HepG2 (cell line): ENCODE data around the gene ATAD3C. TPM values are rescaled to one million over a fixed set of nuclear protein-coding genes. Genes with fewer than 3 reads are reported as not detected.

Experiments
- ATAC-seq: fragments of 200-7000 bp; cut with Tn5 transposase; 3 replicates; pipeline ENCODE4 v1.9.1; 2020; ENCODE audit warnings: mild to moderate bottlenecking, moderate library complexity
- BruUV-seq: library from RNA; stranded (reverse); fragments of 400-500 nt; replicated peaks from 2 replicates; lab custom pipeline; 2021; lab: Mats Ljungman, UMichigan
- CTCF ChIA-PET: fragments of 300-600 bp; formaldehyde crosslinking; extraction: SDS; loops from one replicate; lab custom pipeline; 2021; ENCODE audit warnings: low total read pairs, inconsistent platforms, low intra/inter-chr PET ratio; lab: Yijun Ruan, JAX
- POLR2A ChIA-PET: fragments of 350-600 bp; sonication (Branson Sonifier 250); formaldehyde crosslinking; loops from one replicate; lab custom pipeline; 2020; ENCODE audit warnings: antibody characterized with exemption, inconsistent platforms; lab: Yijun Ruan, JAX
- DNase-seq: peaks from one replicate; pipeline ENCODE4 v3.0.0-alpha.2; 2015; ENCODE audit warnings: low spot score
- FAIRE-seq: peaks from 3 replicates; lab custom pipeline; 2011; peaks lifted over from hg19 to GRCh38; lab: Jason Lieb, UNC
- H2AFZ ChIP-seq: one replicate; pipeline ENCODE4 v1.6.1; 2011; ENCODE audit warnings: low read length, inconsistent platforms
- H3K27ac ChIP-seq: fragments of 300-600 bp; 3 replicates; pipeline ENCODE4 v1.8.0; 2011; ENCODE audit warnings: mixed run types, mild to moderate bottlenecking, mixed read lengths, low read length, inconsistent platforms; ENCODE audit not compliant: insufficient read depth; ENCODE audit errors: extremely low read length
- H3K27me3 ChIP-seq, 2 experiments: fragments of 200-600 bp in 1 of 2; 2 replicates in 1 of 2; 3 replicates in 1 of 2; pipeline versions ENCODE4 v1.6.0 to v1.8.0; 2011; ENCODE audit warnings: low read length in 2 of 2, mild to moderate bottlenecking in 2 of 2, moderate library complexity in 2 of 2, inconsistent platforms in 1 of 2; ENCODE audit not compliant: insufficient read depth in 2 of 2, control insufficient read depth in 1 of 2
- H3K36me3 ChIP-seq, 2 experiments: fragments of 200-600 bp in 1 of 2; replicated peaks in 1 of 2; 2 replicates in 1 of 2; 3 replicates in 1 of 2; pipeline versions ENCODE4 v1.5.1 to v1.8.0; 2011; ENCODE audit warnings: low read length in 2 of 2, inconsistent platforms in 1 of 2; ENCODE audit not compliant: insufficient read depth in 2 of 2, control insufficient read depth in 1 of 2
- H3K4me1 ChIP-seq: 2 replicates; pipeline ENCODE4 v1.5.1; 2012; ENCODE audit warnings: low read length, inconsistent platforms; ENCODE audit not compliant: insufficient read depth
- H3K4me2 ChIP-seq: 2 replicates; pipeline ENCODE4 v1.6.0; 2011; ENCODE audit warnings: low read depth, low read length, inconsistent platforms
- H3K4me3 ChIP-seq, 3 experiments: fragments of 200-600 bp in 1 of 3; sonication (generic), shearing (Covaris generic) in 1 of 3; replicated peaks in 1 of 3; 2 replicates each; pipeline ENCODE4 v1.5.1; 2011 to 2016; ENCODE audit warnings: low read length in 3 of 3, inconsistent platforms in 2 of 3, low read depth in 2 of 3, mild to moderate bottlenecking in 2 of 3, control low read depth in 1 of 3, mixed read lengths in 1 of 3; ENCODE audit not compliant: insufficient read depth in 1 of 3
- H3K79me2 ChIP-seq: one replicate; pipeline ENCODE4 v1.6.1; 2011; ENCODE audit warnings: low read length, inconsistent platforms; ENCODE audit not compliant: insufficient read depth
- H3K9ac ChIP-seq: 2 replicates; pipeline ENCODE4 v1.6.0; 2011; ENCODE audit warnings: mild to moderate bottlenecking, low read depth, low read length, inconsistent platforms; ENCODE audit not compliant: insufficient read depth
- H3K9me3 ChIP-seq: 2 replicates; pipeline ENCODE4 v1.5.1; 2012; ENCODE audit warnings: mild to moderate bottlenecking, low read length
- H4K20me1 ChIP-seq: 2 replicates; pipeline ENCODE4 v1.6.0; 2011; ENCODE audit warnings: inconsistent platforms, mild to moderate bottlenecking, low read length, moderate library complexity; ENCODE audit not compliant: insufficient read depth
- JUN ChIP-seq: sonication (generic); formaldehyde crosslinking; IDR thresholded peaks from 2 replicates; pipeline ENCODE4 v1.4.0; 2020; ENCODE audit warnings: mild to moderate bottlenecking, missing genetic modification reagents
- PHF8 ChIP-seq: sonication (generic); formaldehyde crosslinking; IDR thresholded peaks from 2 replicates; pipeline ENCODE4 v1.5.0; 2020; ENCODE audit warnings: missing genetic modification reagents
- TBX2 ChIP-seq: sonication (generic); formaldehyde crosslinking; IDR thresholded peaks from 2 replicates; pipeline ENCODE4 v1.5.0; 2020; ENCODE audit warnings: missing genetic modification reagents, mild to moderate bottlenecking, borderline replicate concordance
- ZFYVE20 ChIP-seq: sonication (generic); formaldehyde crosslinking; IDR thresholded peaks from 2 replicates; pipeline ENCODE4 v1.8.0; 2023; ENCODE audit warnings: low read depth, mild to moderate bottlenecking, moderate library complexity, missing genetic modification reagents, borderline replicate concordance
- ZNF430 ChIP-seq: sonication (generic); formaldehyde crosslinking; IDR thresholded peaks from 2 replicates; pipeline ENCODE4 v1.9.0; 2021; ENCODE audit warnings: mild to moderate bottlenecking, missing genetic modification reagents
- ZNF670 ChIP-seq: sonication (generic); formaldehyde crosslinking; IDR thresholded peaks from 2 replicates; pipeline ENCODE4 v1.8.0; 2022; ENCODE audit warnings: mild to moderate bottlenecking, missing genetic modification reagents, borderline replicate concordance
- ZNF747 ChIP-seq: sonication (generic); formaldehyde crosslinking; IDR thresholded peaks from 2 replicates; pipeline ENCODE4 v1.8.1; 2023; ENCODE audit warnings: missing genetic modification reagents, mild to moderate bottlenecking, borderline replicate concordance
- WGBS: methylation state at CpG from one replicate; pipeline ENCODE4 v1.1.6; 2017; ENCODE audit warnings: low lambda C conversion rate; 5-methylcytosine and 5-hydroxymethylcytosine counted together
- in situ Hi-C: cut with HindIII; loops from 2 replicates; pipeline ENCODE4 v1.10.0; 2017; ENCODE audit warnings: low pct_unique_long_range_greater_than_20kb; ENCODE audit not compliant: extremely low pct_ligation_motif_present
- intact Hi-C: fragments of 100-400 bp; cut with micrococcal nuclease; formaldehyde crosslinking; loops from one replicate; pipeline ENCODE4 v1.10.0; 2022; ENCODE audit not compliant: unreplicated experiment
- polyA plus RNA-seq, 8 experiments: library from polyadenylated mRNA; depleted of rRNA in 3 of 8; stranded (reverse) in 7 of 8; unstranded in 1 of 8; fragments of >200 nt; fragmentation: Illumina TruSeq in 4 of 8; extraction: Trizol in 4 of 8; gene quantifications; 2 replicates each; pipeline versions ENCODE4 v1.2.1 to v1.2.3, GENCODE V29; 2011 to 2016; ENCODE audit warnings: low read depth in 4 of 8, missing spikeins in 1 of 8, mixed read lengths in 1 of 8; ENCODE audit not compliant: insufficient read depth in 1 of 8
- total RNA-seq, 5 experiments: library from RNA; depleted of rRNA; stranded (reverse); fragments of >200 nt; fragmentation: Illumina TruSeq; extraction: Trizol; gene quantifications; 2 replicates each; pipeline ENCODE4 v1.2.3, GENCODE V29; 2016; ENCODE audit warnings: low read depth in 1 of 5
- TF ChIP-seq, protein P1 (sequence below): sonication (generic); IDR thresholded peaks from 2 replicates; pipeline ENCODE4 v1.6.1; 2016; ENCODE audit warnings: low read depth, borderline replicate concordance
- TF ChIP-seq, protein P2 (sequence below): sonication (generic); formaldehyde crosslinking; IDR thresholded peaks from 2 replicates; pipeline ENCODE4 v1.4.0; 2020; ENCODE audit warnings: missing genetic modification reagents
- TF ChIP-seq, protein P3 (sequence below): fragments of 450-650 bp; IDR thresholded peaks from 2 replicates; pipeline ENCODE4 v1.6.1; 2017
- TF ChIP-seq, protein P4 (sequence below): sonication (generic); formaldehyde crosslinking; IDR thresholded peaks from 2 replicates; pipeline ENCODE4 v1.4.0; 2020; ENCODE audit warnings: missing genetic modification reagents, borderline replicate concordance
- TF ChIP-seq, protein P5 (sequence below): sonication (generic); formaldehyde crosslinking; IDR thresholded peaks from 2 replicates; pipeline ENCODE4; 2020; ENCODE audit warnings: missing genetic modification reagents, mild to moderate bottlenecking, borderline replicate concordance

ATAD3C gene
- total and polyA plus RNA-seq, 2 of the 13 experiments (the other 11 are each of a cell fraction or from before 2014, with no cell fraction given), result 2.4 to 3.2 TPM

DNA sequence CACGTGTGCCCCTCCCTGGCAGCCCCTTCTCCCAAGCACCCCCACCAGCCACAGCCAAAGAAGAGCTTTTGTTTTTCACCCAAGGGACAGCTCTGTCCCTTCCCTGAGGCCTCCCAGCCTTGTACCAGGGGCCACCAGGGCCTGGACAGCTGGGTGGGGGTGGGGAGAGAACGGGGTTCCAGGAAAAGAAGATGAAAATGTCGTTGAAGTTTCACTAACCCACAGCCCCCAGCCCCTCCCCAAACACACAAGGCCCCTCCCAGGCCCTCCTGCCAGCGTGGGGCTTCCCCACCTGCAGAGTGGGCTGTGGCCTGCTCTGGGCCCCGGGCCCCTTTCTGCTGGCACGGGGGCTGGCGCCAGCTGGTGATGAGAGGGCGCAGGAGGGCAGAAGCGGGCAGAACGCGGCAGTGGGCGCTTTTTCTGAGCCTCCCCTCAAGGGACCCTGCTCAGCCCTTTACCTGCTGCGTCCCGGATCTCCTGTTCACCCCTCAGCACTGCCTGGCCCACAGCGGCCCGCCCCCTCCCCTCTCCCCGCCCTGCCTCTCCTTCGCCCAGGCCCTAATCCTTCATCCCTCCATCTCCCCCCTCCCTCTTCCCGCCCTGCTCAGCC, 22.9 kb upstream of the ATAD3C start:
- H3K4me3 ChIP-seq, result peak overlapping the region; percentile 58 to 83 (median 59)
- no peak for FAIRE-seq
- TF ChIP-seq TBX2 (CRISPR knock-in tag), result 0 out of 2 replicates have a peak, but pooled peaks have one; percentile 14
- no peak for TF ChIP-seq JUN (CRISPR knock-in tag)
- TF ChIP-seq PHF8 (CRISPR knock-in tag), result 0 out of 2 replicates have a peak, but pooled peaks have one; percentile 8
- TF ChIP-seq, protein P1, sequence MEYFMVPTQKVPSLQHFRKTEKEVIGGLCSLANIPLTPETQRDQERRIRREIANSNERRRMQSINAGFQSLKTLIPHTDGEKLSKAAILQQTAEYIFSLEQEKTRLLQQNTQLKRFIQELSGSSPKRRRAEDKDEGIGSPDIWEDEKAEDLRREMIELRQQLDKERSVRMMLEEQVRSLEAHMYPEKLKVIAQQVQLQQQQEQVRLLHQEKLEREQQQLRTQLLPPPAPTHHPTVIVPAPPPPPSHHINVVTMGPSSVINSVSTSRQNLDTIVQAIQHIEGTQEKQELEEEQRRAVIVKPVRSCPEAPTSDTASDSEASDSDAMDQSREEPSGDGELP, result peak; percentile 76; the same call in 1 of the 2 replicates
- TF ChIP-seq ZFYVE20, result no peak
- TF ChIP-seq ZNF430 (CRISPR knock-in tag), result peak; percentile 16; the same call in 1 of the 2 replicates
- TF ChIP-seq, protein P2, sequence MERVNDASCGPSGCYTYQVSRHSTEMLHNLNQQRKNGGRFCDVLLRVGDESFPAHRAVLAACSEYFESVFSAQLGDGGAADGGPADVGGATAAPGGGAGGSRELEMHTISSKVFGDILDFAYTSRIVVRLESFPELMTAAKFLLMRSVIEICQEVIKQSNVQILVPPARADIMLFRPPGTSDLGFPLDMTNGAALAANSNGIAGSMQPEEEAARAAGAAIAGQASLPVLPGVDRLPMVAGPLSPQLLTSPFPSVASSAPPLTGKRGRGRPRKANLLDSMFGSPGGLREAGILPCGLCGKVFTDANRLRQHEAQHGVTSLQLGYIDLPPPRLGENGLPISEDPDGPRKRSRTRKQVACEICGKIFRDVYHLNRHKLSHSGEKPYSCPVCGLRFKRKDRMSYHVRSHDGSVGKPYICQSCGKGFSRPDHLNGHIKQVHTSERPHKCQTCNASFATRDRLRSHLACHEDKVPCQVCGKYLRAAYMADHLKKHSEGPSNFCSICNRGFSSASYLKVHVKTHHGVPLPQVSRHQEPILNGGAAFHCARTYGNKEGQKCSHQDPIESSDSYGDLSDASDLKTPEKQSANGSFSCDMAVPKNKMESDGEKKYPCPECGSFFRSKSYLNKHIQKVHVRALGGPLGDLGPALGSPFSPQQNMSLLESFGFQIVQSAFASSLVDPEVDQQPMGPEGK (CRISPR knock-in tag), result peak; percentile 75
- TF ChIP-seq ZNF670 (CRISPR knock-in tag), result no peak
- TF ChIP-seq, protein P3, sequence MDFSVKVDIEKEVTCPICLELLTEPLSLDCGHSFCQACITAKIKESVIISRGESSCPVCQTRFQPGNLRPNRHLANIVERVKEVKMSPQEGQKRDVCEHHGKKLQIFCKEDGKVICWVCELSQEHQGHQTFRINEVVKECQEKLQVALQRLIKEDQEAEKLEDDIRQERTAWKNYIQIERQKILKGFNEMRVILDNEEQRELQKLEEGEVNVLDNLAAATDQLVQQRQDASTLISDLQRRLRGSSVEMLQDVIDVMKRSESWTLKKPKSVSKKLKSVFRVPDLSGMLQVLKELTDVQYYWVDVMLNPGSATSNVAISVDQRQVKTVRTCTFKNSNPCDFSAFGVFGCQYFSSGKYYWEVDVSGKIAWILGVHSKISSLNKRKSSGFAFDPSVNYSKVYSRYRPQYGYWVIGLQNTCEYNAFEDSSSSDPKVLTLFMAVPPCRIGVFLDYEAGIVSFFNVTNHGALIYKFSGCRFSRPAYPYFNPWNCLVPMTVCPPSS, result no peak
- TF ChIP-seq, protein P4, sequence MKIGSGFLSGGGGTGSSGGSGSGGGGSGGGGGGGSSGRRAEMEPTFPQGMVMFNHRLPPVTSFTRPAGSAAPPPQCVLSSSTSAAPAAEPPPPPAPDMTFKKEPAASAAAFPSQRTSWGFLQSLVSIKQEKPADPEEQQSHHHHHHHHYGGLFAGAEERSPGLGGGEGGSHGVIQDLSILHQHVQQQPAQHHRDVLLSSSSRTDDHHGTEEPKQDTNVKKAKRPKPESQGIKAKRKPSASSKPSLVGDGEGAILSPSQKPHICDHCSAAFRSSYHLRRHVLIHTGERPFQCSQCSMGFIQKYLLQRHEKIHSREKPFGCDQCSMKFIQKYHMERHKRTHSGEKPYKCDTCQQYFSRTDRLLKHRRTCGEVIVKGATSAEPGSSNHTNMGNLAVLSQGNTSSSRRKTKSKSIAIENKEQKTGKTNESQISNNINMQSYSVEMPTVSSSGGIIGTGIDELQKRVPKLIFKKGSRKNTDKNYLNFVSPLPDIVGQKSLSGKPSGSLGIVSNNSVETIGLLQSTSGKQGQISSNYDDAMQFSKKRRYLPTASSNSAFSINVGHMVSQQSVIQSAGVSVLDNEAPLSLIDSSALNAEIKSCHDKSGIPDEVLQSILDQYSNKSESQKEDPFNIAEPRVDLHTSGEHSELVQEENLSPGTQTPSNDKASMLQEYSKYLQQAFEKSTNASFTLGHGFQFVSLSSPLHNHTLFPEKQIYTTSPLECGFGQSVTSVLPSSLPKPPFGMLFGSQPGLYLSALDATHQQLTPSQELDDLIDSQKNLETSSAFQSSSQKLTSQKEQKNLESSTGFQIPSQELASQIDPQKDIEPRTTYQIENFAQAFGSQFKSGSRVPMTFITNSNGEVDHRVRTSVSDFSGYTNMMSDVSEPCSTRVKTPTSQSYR (CRISPR knock-in tag), result 0 out of 2 replicates have a peak, but pooled peaks have one; percentile 36
- no peak for TF ChIP-seq ZNF747 (CRISPR knock-in tag)
- TF ChIP-seq, protein P5, sequence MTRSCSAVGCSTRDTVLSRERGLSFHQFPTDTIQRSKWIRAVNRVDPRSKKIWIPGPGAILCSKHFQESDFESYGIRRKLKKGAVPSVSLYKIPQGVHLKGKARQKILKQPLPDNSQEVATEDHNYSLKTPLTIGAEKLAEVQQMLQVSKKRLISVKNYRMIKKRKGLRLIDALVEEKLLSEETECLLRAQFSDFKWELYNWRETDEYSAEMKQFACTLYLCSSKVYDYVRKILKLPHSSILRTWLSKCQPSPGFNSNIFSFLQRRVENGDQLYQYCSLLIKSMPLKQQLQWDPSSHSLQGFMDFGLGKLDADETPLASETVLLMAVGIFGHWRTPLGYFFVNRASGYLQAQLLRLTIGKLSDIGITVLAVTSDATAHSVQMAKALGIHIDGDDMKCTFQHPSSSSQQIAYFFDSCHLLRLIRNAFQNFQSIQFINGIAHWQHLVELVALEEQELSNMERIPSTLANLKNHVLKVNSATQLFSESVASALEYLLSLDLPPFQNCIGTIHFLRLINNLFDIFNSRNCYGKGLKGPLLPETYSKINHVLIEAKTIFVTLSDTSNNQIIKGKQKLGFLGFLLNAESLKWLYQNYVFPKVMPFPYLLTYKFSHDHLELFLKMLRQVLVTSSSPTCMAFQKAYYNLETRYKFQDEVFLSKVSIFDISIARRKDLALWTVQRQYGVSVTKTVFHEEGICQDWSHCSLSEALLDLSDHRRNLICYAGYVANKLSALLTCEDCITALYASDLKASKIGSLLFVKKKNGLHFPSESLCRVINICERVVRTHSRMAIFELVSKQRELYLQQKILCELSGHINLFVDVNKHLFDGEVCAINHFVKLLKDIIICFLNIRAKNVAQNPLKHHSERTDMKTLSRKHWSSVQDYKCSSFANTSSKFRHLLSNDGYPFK (CRISPR knock-in tag), result peak; percentile 34; the same call in 1 of the 2 replicates

More for the DNA sequence above, 22.9 kb upstream of the ATAD3C start:
- POLR2A ChIA-PET, result interaction anchor here (0.6 to 3.1 kb wide), 8 partner anchors 11 to 51 kb away, joined by 3 to 21 read pairs (median 8); partner anchors contain the start of genes AURKAIP1, CCNL2 and MRPL20
- Histone ChIP-seq H3K79me2 (no peaks in the 10 kb centered on the region), H3K4me2 (peak overlapping the region; percentile 91), H3K27ac (peak overlapping the region; percentile 42), H4K20me1 (no peaks in the 10 kb centered on the region), H3K4me1 (peaks cover 54% of the 10 kb centered on the region), H2AFZ (no peak overlapping the region), H3K27me3 (no peaks in the 10 kb centered on the region), H3K9ac (peak overlapping the region; percentile 66), H3K36me3 (no peaks in the 10 kb centered on the region), H3K9me3 (no peaks in the 10 kb centered on the region)
- CTCF ChIA-PET, result no interaction called here
- BruUV-seq, result no TSS peak
- ATAC-seq, result no peak
- in situ Hi-C loops, result no loop called here
- intact Hi-C loops, result no loop called here
- DNase-seq, result no peak
- under 1% methylated on average over 10 of the region's 19 CpGs for WGBS
